C4-2B (cell line): ENCODE data around the gene IGFN1.

Source experiments
- H3K27ac ChIP-seq: fragments of 450-650 bp; 2 replicates; pipeline ENCODE4 v1.5.1; 2017
- CTCF ChIP-seq: fragments of 450-650 bp; conservative IDR thresholded peaks from 2 replicates; pipeline ENCODE4 v1.5.1; 2017; ENCODE audit warnings: mild to moderate bottlenecking
- ZFX ChIP-seq: fragments of 450-650 bp; IDR thresholded peaks from 2 replicates; pipeline ENCODE4 v1.6.1; 2017

IGFN1 gene

GRCh38 chr1:201185123-201185453 is 5.5 kb upstream of the IGFN1 start:
- no peak; the same call in 1 of the 2 replicates for TF ChIP-seq CTCF
- no peak for TF ChIP-seq ZFX
- no peak overlapping the region for H3K27ac ChIP-seq

GRCh38 chr1:201185527-201186128 is 5.0 kb upstream of the IGFN1 start:
- no peak for TF ChIP-seq ZFX
- no peak for TF ChIP-seq CTCF
- no peak overlapping the region for H3K27ac ChIP-seq

GRCh38 chr1:201186192-201186591 is 4.4 kb upstream of the IGFN1 start:
- TF ChIP-seq CTCF, result no peak
- TF ChIP-seq ZFX, result no peak
- H3K27ac ChIP-seq, result no peak overlapping the region

- TF ChIP-seq ZFX, result no peak
- no peak for TF ChIP-seq CTCF
- H3K27ac ChIP-seq, result no peak overlapping the region
Observed at GRCh38 chr1:201189085-201189484, 1.5 kb upstream of the IGFN1 start.

- TF ChIP-seq ZFX (no peak), CTCF (no peak)
- H3K27ac ChIP-seq, result no peak overlapping the region
Observed at GRCh38 chr1:201190005-201190404, 619 bp upstream of the IGFN1 start.

- no peak for TF ChIP-seq ZFX
- no peak for TF ChIP-seq CTCF
- H3K27ac ChIP-seq, result no peak overlapping the region
Observed at GRCh38 chr1:201191653-201192260, 1.1 kb downstream of the IGFN1 start.

- no peak for TF ChIP-seq CTCF
- TF ChIP-seq ZFX, result no peak
Observed at GRCh38 chr1:201192261-201192788, 1.7 kb downstream of the IGFN1 start.

More at GRCh38 chr1:201192261-201192788, 1.7 kb downstream of the IGFN1 start:
- H3K27ac ChIP-seq, result no peak overlapping the region
